AG20443 (cell line): Measurements from ENCODE around the gene STOM.
"Not testable (repeated sequence)": the region's sequence is repeated elsewhere in the genome, so short reads cannot be mapped to it uniquely, and the experiment has no call there.

Source experiments
- DNase-seq: peaks from one replicate; pipeline ENCODE4 v3.0.0; 2012; ENCODE audit warnings: low spot score, mixed read lengths

The STOM gene

GRCh38 chr9:121369595-121370265, at the start of gene STOM:
TSS of gene STOM (minus strand) at chr9:121370250. CDS start at chr9:121370187, 63 bp downstream.
- peak; percentile 85 for DNase-seq

- no peak for DNase-seq
These were observed 41.9 kb upstream of the STOM start for GRCh38 chr9:121411993-121412392.

- no peak for DNase-seq
These were observed 35.8 kb upstream of the STOM start for GRCh38 chr9:121405899-121406298.

- DNase-seq = no peak
These were observed 34.9 kb upstream of the STOM start for GRCh38 chr9:121404906-121405305.

GRCh38 chr9:121399883-121400607, 30.0 kb upstream of the STOM start:
- peak; percentile 43 for DNase-seq

GRCh38 chr9:121399126-121399882, 29.3 kb upstream of the STOM start:
- no peak for DNase-seq

- DNase-seq = peak; percentile 89
These were observed 28.3 kb upstream of the STOM start for GRCh38 chr9:121398374-121398773.

- not testable (repeated sequence) for DNase-seq
These were observed 27.2 kb upstream of the STOM start for GRCh38 chr9:121397277-121397676.

GRCh38 chr9:121395558-121395957, 25.5 kb upstream of the STOM start:
- no peak for DNase-seq

GRCh38 chr9:121394292-121394691, 24.2 kb upstream of the STOM start:
- DNase-seq = no peak

GRCh38 chr9:121393318-121393717, 23.3 kb upstream of the STOM start:
- no peak for DNase-seq

GRCh38 chr9:121390372-121390771, 20.3 kb upstream of the STOM start:
- no peak for DNase-seq

GRCh38 chr9:121388140-121388905, 18.3 kb upstream of the STOM start:
- no peak for DNase-seq

GRCh38 chr9:121386442-121387175, 16.6 kb upstream of the STOM start:
- no peak for DNase-seq

GRCh38 chr9:121383715-121384114, 13.7 kb upstream of the STOM start:
- DNase-seq = no peak

GRCh38 chr9:121380846-121381245, 10.8 kb upstream of the STOM start:
- DNase-seq = no peak

GRCh38 chr9:121376214-121376830, 6.3 kb upstream of the STOM start:
- no peak for DNase-seq

- peak; percentile 19 for DNase-seq
These were observed 3.1 kb upstream of the STOM start for GRCh38 chr9:121373011-121373729.

GRCh38 chr9:121372239-121373010, 2.4 kb upstream of the STOM start:
- no peak for DNase-seq
